HepG2 (cell line): Measurements from ENCODE around the gene STX10. TPM values are rescaled to one million over a fixed set of nuclear protein-coding genes. Genes with fewer than 3 reads are reported as not detected.

ENCODE experiments used
- CREM ChIP-seq, 2 experiments: sonication (generic) in 1 of 2; formaldehyde crosslinking in 1 of 2; IDR thresholded peaks; 2 replicates each; pipeline versions ENCODE4 v1.4.0 to v1.6.1; 2016 to 2020; ENCODE audit warnings: antibody characterized with exemption in 1 of 2, mild to moderate bottlenecking in 1 of 2, missing genetic modification reagents in 1 of 2
- FOXA3 ChIP-seq: IDR thresholded peaks from 2 replicates; pipeline ENCODE4 v1.6.1; 2016; ENCODE audit warnings: missing genetic modification reagents, missing compliant biosample characterization
- GTF3A ChIP-seq: sonication (generic); formaldehyde crosslinking; conservative IDR thresholded peaks from 2 replicates; pipeline ENCODE4 v1.4.0; 2020; ENCODE audit warnings: mild to moderate bottlenecking, missing genetic modification reagents
- HOXA7 ChIP-seq: sonication (generic); formaldehyde crosslinking; IDR thresholded peaks from 2 replicates; pipeline ENCODE4 v1.8.1; 2022; ENCODE audit warnings: mild to moderate bottlenecking, missing genetic modification reagents, moderate library complexity
- JUN ChIP-seq: sonication (generic); formaldehyde crosslinking; IDR thresholded peaks from 2 replicates; pipeline ENCODE4 v1.4.0; 2020; ENCODE audit warnings: mild to moderate bottlenecking, missing genetic modification reagents
- KAT8 ChIP-seq: IDR thresholded peaks from 2 replicates; pipeline ENCODE4 v1.6.1; 2016; ENCODE audit warnings: missing genetic modification reagents, missing compliant biosample characterization
- NFIC ChIP-seq: IDR thresholded peaks from 2 replicates; pipeline ENCODE4 v1.6.1; 2012; ENCODE audit warnings: mild to moderate bottlenecking, low read length, inconsistent platforms
- PBX3 ChIP-seq: sonication (generic); formaldehyde crosslinking; IDR thresholded peaks from 2 replicates; pipeline ENCODE4 v1.8.1; 2023; ENCODE audit warnings: missing genetic modification reagents, inconsistent platforms, borderline replicate concordance
- ZBTB37 ChIP-seq: sonication (generic); formaldehyde crosslinking; IDR thresholded peaks from 2 replicates; pipeline ENCODE4 v1.4.0; 2020; ENCODE audit warnings: mild to moderate bottlenecking, missing genetic modification reagents
- ZNF567 ChIP-seq: sonication (generic); formaldehyde crosslinking; IDR thresholded peaks from 2 replicates; pipeline ENCODE4 v1.8.1; 2023; ENCODE audit warnings: mild to moderate bottlenecking, missing genetic modification reagents, borderline replicate concordance
- ZNF687 ChIP-seq: sonication (generic); formaldehyde crosslinking; IDR thresholded peaks from 2 replicates; pipeline ENCODE4 v1.5.1; 2020; ENCODE audit warnings: mild to moderate bottlenecking, missing genetic modification reagents, moderate library complexity
- ZNF883 ChIP-seq: sonication (generic); formaldehyde crosslinking; IDR thresholded peaks from 2 replicates; pipeline ENCODE4 v1.5.1; 2020; ENCODE audit warnings: mild to moderate bottlenecking, missing genetic modification reagents; ENCODE audit errors: not compliant biosample characterization
- polyA plus RNA-seq, 8 experiments: library from polyadenylated mRNA; depleted of rRNA in 3 of 8; stranded (reverse) in 7 of 8; unstranded in 1 of 8; fragments of >200 nt; fragmentation: Illumina TruSeq in 4 of 8; extraction: Trizol in 4 of 8; gene quantifications; 2 replicates each; pipeline versions ENCODE4 v1.2.1 to v1.2.3, GENCODE V29; 2011 to 2016; ENCODE audit warnings: low read depth in 4 of 8, missing spikeins in 1 of 8, mixed read lengths in 1 of 8; ENCODE audit not compliant: insufficient read depth in 1 of 8
- total RNA-seq, 5 experiments: library from RNA; depleted of rRNA; stranded (reverse); fragments of >200 nt; fragmentation: Illumina TruSeq; extraction: Trizol; gene quantifications; 2 replicates each; pipeline ENCODE4 v1.2.3, GENCODE V29; 2016; ENCODE audit warnings: low read depth in 1 of 5
- TF ChIP-seq, protein P1 (sequence below): sonication (generic); formaldehyde crosslinking; IDR thresholded peaks from 2 replicates; pipeline ENCODE4 v1.4.0; 2020; ENCODE audit warnings: missing genetic modification reagents
- TF ChIP-seq, protein P2 (sequence below): sonication (generic); formaldehyde crosslinking; conservative IDR thresholded peaks from 2 replicates; pipeline ENCODE4 v1.8.0; 2022; ENCODE audit warnings: low read depth, missing genetic modification reagents
- TF ChIP-seq, protein P3 (sequence below): sonication (generic); formaldehyde crosslinking; IDR thresholded peaks from 2 replicates; pipeline ENCODE4 v1.4.0; 2020; ENCODE audit warnings: low read depth, mild to moderate bottlenecking, missing genetic modification reagents

The STX10 gene
- total and polyA plus RNA-seq, 2 of the 13 experiments (the other 11 are each of a cell fraction or from before 2014, with no cell fraction given): 47.9 to 66.4 TPM

- TF ChIP-seq PBX3 (CRISPR knock-in tag) (no peak), CREM (IDR thresholded peaks at IDR 0.05) (peak; percentile 81), CREM (CRISPR knock-in tag; IDR thresholded peaks at IDR 0.05) (no peak), KAT8 (peak; percentile 98), ZBTB37 (CRISPR knock-in tag) (no peak), GTF3A (CRISPR knock-in tag) (no peak), HOXA7 (CRISPR knock-in tag) (no peak), FOXA3 (CRISPR knock-in tag) (peak; percentile 40; the same call in 1 of the 2 replicates), NFIC (0 out of 2 replicates have a peak, but pooled peaks have one; percentile 16), ZNF883 (CRISPR knock-in tag) (no peak), JUN (CRISPR knock-in tag) (no peak), ZNF567 (CRISPR knock-in tag) (no peak), ZNF687 (peak; percentile 80)
- TF ChIP-seq, protein P1, sequence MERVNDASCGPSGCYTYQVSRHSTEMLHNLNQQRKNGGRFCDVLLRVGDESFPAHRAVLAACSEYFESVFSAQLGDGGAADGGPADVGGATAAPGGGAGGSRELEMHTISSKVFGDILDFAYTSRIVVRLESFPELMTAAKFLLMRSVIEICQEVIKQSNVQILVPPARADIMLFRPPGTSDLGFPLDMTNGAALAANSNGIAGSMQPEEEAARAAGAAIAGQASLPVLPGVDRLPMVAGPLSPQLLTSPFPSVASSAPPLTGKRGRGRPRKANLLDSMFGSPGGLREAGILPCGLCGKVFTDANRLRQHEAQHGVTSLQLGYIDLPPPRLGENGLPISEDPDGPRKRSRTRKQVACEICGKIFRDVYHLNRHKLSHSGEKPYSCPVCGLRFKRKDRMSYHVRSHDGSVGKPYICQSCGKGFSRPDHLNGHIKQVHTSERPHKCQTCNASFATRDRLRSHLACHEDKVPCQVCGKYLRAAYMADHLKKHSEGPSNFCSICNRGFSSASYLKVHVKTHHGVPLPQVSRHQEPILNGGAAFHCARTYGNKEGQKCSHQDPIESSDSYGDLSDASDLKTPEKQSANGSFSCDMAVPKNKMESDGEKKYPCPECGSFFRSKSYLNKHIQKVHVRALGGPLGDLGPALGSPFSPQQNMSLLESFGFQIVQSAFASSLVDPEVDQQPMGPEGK (CRISPR knock-in tag): peak; percentile 61
- TF ChIP-seq, protein P2, sequence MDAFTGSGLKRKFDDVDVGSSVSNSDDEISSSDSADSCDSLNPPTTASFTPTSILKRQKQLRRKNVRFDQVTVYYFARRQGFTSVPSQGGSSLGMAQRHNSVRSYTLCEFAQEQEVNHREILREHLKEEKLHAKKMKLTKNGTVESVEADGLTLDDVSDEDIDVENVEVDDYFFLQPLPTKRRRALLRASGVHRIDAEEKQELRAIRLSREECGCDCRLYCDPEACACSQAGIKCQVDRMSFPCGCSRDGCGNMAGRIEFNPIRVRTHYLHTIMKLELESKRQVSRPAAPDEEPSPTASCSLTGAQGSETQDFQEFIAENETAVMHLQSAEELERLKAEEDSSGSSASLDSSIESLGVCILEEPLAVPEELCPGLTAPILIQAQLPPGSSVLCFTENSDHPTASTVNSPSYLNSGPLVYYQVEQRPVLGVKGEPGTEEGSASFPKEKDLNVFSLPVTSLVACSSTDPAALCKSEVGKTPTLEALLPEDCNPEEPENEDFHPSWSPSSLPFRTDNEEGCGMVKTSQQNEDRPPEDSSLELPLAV (CRISPR knock-in tag): no peak
- TF ChIP-seq, protein P3, sequence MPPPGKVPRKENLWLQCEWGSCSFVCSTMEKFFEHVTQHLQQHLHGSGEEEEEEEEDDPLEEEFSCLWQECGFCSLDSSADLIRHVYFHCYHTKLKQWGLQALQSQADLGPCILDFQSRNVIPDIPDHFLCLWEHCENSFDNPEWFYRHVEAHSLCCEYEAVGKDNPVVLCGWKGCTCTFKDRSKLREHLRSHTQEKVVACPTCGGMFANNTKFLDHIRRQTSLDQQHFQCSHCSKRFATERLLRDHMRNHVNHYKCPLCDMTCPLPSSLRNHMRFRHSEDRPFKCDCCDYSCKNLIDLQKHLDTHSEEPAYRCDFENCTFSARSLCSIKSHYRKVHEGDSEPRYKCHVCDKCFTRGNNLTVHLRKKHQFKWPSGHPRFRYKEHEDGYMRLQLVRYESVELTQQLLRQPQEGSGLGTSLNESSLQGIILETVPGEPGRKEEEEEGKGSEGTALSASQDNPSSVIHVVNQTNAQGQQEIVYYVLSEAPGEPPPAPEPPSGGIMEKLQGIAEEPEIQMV (CRISPR knock-in tag): 0 out of 2 replicates have a peak, but pooled peaks have one; percentile 60
These were observed 33.6 kb downstream of the STX10 start, which contains the start of gene TRMT1 (continued) for GRCh38 chr19:13116282-13117175.
